Stimulated activated CD4-positive, alpha-beta T cell treated with anti-CD3 and anti-CD28 coated beads, Interleukin-1b, Interleukin-23, amount 100 ng/mL, for 1 hour (primary cell): Measurements from ENCODE around the gene ADAM12.
"Not testable (repeated sequence)": the region's sequence is repeated elsewhere in the genome, so short reads cannot be mapped to it uniquely, and the experiment has no call there.

Experiments
- DNase-seq, 2 donors: peaks; one replicate each; pipeline ENCODE4 v3.0.0-alpha.2; 2020; ENCODE audit warnings: low read depth in 2 of 2

Gene ADAM12

DNA sequence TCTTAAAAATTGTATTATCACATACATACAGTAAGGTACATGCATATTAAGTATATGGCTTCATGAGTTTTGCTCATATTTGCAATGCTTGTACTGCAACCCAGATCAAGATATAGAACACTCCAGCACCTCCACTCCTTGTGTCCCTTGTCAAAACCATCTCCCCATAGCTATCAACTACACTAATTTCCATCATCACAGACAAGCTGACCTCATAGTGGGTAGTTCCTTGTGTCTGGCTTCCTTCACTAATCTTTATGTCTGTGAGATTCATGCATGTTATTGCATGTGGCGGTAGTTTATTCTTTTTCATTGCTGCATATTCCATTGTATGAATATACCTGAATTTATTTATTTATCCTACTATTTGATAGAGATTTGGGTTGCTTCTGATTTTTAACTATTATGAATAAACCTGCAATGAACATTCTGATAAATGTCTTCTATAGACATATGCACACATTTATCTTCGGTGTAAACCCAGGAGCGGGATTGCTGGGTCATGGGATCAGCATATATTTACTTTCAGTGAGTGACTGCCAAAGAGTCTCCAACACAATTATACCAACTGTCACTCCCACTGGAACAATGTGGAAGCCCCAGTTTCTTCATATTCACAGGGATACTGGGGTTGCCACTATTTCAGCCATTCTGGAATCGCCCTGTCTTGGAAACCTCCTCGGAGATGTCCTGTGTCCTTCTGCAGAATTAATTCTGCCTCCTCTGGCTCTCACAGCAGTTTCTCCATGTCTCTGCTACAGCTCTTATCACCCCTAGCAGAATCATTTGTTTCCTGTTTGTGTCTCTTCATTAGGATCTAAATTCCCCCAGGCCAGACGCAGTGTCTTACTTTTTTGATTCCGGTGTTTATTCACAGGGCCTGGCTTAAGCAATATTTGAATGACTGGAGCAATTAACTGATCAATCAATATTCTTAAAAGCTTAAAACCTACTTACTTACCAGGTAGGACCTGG, 14.7 kb upstream of the ADAM12 start:
- no peak for DNase-seq

DNA sequence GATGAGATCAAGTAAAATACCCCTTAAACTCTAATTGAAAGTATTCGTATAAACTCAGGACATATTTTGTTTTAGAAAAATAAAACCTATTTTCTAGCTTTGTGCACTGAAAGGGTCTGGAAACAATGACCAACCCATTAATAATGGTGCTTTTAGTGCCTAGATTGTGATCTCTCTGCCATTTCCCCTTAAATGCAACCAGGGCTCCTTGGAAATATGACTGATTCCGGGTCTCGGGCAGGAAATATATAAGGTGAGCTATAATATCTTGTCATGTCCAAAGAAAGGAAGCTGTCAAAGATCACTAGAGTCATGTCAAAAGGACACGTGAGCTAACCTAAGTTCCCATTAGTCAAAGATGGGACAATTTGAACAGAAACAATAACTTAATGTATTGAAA, 12.4 kb upstream of the ADAM12 start:
- no peak for DNase-seq

DNA sequence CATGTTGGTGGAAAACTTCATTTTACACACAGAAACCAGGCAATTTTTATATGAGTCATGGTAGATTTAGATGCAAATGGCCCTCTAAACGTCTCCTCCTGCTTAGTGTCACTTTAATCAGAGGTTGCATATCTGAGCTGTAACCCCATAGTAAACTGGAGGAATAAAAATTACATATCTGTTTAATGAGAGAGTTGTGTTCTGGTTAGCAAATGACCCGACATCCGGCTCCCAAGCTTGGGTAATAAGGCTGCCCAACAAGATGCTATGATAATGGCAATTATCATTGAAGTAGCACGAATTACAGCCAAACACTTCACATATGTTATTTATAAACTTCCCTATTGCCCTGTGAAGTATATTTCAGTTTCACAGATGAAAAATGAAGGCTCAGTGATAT, 10.6 kb upstream of the ADAM12 start:
- DNase-seq: no peak

DNA sequence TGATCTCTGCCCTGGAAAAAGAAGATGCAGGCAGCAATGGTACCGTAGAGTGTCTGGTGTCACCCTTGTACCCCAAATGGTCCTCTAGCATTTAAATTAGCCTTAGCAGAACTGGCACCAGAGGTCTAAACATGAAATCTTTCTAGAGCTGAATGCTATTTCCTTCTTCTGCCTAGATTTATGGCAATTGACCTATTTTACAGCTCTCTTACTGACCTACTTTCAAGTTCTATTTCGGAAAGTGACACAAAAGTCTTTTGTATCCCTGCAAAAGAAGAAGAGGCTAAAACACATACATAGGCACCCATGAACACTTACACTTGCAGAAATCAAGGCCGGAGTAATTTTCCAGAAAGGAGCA, 10.1 kb upstream of the ADAM12 start:
- no peak for DNase-seq

DNA sequence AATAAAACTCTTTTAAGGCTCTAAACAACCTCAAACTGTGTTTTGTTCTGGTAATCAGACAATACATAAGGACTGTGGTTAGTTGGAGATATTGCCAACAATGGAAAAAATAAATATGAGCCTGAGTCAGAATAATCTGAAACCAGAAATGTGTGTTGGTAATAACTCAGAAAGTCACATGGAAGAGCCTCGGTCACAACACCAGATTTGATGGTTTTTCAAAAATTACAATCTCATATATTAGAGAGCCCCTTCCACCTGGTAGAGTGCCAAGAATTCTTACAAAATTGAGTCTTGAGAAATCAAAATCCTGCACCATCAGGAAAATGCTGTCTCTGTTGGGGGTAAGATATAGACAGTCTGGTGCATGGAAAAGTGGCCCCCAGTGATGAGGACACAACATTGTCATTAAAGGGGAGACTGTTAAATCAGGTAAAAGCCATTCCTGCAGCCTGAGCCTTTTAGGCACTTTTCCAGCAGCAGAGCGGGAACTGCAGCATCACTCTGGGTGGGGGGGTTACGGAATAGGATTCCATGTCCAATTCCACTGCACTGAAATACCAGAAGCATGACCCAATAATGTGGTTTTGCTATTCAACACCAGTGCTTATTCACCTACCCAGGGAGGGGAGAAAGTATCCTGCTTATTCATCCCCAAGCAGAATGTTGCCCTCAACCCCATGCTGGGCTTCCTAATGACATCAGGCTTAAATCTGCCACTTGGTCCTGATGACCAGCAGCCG, 9.5 kb upstream of the ADAM12 start:
- DNase-seq: no peak

DNA sequence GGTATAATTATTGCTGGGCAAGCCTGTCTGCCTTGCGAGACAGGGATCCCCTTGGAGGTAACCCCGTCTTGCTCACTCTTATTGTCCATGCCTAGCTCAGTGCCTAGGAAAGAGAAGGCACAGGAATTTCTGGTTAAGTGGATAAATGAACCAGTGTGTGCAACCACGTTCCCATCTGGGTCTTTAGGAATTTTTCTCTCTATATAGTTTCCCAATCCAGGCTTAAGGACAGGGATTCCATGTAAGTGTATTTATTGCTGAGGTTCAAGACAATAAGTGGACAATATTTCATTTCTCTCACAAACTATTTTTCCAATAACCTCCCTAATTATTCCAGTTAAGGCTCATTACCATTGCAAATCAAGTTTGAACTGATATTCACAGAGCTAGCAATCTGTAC, 8.9 kb upstream of the ADAM12 start:
- no peak for DNase-seq

DNA sequence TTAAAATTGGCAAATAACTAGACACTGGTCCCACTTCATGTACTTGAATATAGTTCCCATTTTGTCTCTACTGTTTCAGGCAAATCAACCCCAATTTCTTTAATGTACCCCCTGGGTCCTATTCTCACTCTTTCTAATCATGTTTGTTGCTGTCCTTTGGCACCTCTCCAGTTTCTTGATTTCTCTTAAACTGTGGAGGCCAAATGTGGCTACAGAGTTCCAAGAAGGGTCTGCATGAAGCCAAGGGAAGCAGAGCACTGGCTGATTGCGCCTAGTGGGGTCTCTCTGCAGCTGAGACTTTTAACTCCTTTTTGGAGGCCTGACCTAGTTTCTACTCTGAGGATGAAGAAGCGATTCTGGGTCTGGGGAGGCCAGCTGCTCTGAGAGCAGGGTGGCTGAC, 6.7 kb upstream of the ADAM12 start:
- no peak for DNase-seq

DNA sequence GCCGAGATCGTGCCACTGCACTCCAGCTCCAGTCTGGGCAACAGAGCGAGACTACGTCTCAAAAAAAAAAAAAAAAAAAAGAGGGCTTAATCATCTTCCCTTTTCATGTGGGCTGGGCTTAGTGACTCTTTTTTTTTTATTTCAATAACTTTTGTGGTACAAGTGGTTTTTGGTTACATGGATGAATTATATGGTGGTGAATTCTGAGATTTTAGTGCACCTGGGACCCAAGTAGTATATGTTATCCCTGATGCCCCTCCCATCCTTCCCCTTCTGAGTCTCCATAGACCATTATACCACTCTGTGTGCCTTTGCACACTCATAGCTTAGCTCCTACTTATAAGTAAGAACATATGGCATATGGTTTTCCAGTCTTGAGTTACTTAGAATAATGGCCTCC, 4.8 kb upstream of the ADAM12 start:
- DNase-seq: no peak

DNA sequence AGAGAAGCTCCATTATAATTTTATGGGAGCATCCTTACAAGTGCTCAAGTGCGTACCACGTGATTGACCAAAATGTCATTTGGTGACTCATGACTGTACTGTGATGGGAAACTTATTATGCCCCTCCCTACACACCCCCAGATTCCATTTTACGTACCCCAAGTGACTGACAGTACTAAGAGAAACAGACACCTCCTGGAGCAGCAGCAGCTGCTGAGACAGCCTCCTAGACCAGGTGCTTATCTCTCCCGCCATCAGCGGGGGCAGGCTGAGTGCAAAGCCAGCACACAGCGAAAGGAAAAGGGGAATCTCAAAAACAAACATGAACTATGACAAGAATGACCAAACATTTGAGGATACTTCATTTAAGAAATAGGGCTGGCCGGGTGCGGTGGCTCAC, 4.2 kb upstream of the ADAM12 start:
- no peak for DNase-seq

DNA sequence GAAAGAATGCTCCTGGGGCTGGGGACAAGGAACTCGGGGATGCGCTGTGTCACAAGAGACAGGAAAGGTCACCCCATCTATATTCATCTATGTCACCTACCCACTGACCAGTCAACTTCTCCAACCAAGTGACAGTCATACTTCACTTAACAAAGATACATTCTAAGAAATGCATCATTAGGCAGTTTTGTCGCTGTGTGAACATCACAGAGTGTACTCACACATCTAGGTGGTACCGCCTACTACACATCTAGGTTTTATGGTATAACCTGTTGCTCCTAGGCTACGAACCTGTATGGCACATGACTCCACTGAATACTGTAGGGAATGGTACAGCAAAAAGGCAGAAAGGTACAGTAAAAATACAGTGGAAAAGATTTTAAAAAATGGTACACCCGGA, 3.8 kb upstream of the ADAM12 start:
- DNase-seq: no peak

DNA sequence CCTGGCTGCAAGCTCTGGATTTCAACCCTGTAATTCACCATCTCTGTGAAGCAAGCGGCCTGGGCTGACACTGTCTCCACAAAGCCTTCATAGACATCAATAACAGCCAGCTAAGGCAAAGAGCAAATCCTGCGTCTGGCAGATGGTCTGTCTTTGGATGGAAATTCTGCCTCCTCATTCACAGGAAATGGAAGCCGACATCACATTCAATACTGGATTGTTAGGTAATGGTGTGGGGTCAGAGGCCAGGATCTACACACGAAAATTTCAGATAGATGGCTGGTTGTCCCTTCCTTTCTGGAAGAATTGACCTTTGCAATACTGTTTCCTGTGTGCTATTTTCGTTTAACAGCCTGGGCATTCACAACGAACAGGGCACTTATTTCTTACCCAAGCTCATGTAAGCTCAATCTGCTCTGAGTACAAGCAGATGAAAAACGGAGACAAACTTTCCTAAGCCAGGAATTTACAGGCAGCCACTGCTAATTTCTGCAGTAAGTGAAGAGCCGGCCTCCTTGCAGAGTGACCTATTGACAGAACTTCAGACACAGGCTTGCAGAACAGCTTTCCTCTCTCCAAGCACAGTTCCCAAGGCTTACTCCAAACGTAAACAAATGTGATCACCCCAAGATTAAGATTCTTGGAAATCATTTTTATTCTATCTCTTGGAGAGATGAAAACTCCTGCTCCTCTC, 3.1 kb upstream of the ADAM12 start:
- no peak for DNase-seq

DNA sequence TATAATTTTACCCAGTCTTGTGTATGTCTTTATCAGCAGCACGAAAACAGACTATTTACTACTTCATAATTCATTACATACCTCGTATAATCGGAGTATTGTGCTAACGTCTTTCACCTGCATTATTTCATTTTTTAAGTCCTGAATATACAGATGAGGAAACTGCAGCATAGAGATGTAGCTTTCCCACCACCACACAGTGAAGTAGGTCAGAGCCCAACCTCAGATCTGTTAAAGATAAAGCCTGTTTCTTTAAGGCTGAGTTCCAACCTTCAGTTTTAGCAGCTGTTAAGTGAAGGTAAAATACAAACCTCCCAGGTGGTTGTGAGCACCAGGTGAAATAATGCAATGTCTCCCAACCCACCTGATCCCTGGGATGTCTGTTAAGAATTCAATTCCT, 2.0 kb upstream of the ADAM12 start:
- no peak for DNase-seq

DNA sequence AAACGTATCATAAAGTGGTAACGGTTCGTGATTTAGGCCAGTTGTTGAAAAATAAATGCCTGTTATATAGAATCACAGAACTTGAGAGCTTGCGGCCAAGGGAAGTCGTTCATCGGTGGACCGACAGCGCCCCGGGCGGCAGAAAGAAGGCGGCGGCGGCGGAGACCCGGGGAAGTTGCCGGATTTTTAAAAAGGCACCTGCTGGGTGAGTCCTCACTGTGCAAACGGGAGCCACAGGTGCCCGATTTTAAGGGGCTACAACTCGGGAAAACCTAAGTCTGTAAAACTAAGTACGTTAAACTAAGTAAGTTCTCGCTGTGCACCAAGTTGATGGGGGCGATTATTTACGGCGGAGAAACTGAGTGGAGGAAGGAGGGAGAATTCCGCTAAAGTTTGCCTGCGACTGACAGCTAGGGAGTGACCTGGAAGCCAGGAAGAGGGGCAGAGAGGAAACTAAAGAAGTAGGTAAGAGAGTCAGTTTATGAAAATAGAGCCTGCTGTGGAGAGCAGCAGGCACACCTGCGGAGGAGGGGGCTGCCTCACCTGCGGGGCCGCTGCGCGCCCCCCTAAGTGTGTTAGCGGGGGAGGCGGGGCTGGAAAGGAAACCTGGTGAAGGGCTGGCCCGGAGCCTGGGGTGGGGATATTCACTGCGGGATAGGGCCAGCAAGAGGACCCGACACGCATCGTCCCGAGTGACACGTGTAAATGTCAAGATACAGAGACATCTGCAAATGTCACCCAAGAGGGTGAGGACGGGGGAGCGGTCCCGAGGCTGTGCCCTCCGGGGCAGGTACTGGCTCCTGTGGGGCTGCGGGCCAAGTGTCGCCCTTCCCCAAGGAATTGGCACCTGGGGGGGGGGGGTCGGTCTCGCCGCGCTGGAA, 996 bp downstream of the ADAM12 start:
- no peak for DNase-seq

DNA sequence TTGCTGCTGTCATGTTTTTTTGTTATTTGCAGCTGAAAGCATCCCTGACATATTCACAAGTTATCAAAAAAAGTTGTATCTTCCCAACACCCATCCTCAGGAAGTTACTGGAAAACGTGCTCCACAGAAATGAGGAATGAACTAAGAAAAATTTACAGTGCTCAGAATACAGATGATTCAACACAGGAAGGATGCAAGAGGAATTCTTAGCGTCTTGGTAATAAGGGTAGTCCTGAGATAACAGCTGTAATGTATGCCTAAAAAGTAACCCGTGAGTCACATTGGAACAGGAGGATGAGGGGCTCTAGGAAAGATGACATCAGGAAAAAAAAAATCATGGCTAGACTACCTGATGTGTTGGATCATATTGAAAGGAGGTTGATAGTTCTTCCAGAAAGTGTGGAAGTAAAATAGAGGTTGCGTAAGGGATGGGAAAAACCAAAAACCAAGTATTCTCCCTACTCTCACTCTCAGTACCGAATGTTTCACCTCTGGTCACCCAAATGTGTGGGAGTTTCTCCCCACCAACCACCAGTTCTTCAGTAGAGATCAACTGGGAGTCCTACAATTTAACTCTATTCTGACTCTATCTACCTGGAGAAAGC, 3.9 kb downstream of the ADAM12 start:
- DNase-seq: no peak

DNA sequence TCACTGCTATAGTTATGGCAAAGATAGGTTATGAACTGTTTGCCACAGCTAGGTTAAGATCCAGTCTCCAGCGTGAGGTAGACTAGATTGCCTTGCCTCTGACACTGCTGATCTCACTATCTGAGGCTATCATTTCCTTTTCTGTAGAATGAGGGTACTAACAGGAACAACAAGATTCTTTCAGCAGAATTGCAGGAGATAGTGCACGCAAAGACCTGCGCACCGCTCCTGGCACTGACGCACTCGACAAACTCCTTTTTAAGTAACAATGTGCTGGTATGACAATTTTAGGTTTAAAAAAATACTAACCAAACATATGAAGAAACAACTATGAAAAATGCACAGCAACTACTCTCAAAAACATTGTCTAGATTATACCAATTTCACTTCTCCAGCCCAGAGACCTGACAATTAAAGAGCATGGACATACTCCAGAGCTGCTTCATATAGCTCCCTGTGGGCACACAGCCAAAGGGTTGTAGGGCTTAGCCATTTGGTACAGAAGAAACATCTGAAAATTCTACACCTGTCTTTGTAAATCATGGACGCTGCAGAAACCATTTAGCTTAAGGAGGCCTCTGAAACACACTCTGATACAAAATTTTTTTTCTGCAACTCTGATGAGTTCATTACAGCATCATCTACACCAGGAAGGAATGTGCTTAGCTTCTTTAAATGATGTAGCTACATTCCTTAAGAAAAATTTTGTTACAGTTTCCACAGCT, 7.8 kb downstream of the ADAM12 start:
- no peak for DNase-seq

DNA sequence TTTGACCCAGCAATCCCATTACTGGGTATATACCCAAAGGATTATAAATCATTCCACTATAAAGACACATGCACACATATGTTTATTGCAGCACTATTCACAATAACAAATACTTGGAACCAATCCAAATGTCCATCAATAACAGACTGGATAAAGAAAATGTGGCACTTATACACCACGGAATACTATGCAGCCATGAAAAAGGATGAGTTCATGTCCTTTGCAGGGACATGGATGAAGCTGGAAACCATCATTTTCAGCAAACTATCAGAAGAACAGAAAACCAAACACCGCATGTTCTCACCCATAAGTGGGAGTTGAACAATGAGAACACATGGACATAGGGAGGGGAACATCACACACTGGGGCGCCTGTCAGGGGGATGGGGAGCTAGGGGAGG, 9.1 kb downstream of the ADAM12 start:
- not testable (repeated sequence) for DNase-seq

DNA sequence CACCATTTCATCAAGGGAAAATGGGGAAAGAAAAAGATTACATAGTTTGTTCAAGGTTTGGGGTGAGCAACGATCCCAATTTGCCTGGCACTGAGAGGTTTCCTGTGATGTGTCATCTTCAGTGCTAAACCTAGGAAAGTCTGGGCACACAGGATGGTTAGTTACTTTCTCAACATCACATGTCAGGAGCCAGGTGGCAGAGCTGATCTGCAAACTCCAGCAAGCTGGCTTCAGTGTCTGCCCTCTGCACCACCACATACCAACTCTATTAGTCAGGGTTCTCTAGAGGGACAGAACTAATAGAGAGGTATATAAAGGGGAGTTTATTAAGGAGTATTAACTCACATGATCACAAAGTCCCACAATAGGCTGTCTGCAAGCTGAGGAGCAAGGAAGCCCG, 11.3 kb downstream of the ADAM12 start:
- DNase-seq: no peak

DNA sequence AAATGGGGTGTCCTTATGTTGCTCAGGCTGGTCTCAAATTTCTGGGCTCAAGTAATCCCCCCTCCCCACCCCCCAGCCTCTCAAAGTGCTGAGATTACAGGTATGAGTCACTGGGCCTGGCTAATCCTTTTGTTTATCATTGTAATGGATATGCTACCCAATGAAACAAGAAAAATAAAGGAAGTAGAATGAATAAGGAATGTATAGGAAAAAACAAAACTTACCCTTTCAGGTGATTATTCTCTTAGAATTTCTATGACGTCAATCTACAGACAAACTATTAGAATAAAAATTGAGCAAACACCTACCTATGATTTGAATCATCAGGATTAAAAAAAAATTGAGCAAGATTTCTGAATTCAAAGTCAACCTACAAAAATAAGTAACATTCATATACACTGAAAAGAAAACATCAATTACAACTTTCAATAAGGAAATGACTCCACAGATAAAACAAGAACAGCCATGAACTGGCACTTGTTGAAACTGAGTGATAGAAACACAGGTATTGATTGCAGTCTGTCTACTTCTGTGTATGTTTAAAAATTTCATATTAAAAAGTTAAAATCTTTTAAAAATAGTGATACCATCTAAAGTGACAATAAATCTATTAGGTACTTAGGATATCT, 12.2 kb downstream of the ADAM12 start:
- no peak for DNase-seq

DNA sequence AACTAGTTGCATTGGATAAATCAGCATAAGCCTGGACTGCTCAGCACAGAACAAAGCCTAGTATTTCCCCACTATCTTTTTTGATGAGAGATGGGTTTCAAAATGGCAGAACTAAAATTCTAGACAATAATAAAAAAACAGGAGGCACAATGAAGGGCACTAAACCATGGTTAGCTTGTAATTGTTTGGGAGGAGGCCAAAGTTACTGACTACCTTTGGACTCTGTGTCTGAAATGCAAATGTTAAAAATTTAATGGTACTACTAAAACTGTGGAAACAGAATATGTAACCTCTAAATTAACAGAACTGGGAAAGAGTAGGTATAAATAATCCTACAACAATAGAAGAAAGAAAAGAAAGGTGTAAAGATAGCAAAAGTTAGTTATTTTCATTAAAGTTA, 13.0 kb downstream of the ADAM12 start:
- no peak for DNase-seq

DNA sequence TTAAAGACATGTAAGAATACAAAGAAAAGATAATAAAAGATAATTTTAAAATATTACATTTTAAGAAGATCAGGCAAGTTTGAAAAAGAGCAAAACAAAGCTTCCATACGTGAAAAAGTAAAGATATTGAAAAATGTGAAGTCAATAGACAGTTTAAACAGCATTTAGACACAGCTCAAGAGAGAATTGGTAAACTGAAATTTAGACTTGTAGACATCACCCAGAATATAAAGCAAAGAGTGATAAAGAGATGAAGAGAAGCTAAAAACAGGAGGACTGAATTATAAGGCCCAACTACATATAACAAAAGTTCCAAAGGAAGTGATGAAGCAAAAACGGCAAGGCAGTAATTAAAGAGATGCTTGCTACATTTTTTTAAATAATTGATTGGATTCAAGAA, 13.8 kb downstream of the ADAM12 start:
- no peak for DNase-seq
